HG02610 (cell line): Measurements from ENCODE around the gene SLC2A2.
A peak's percentile ranks its signal among the peaks of the same experiment; 100 is the strongest.
"Not testable (repeated sequence)": the region's sequence is repeated elsewhere in the genome, so short reads cannot be mapped to it uniquely, and the experiment has no call there.

ENCODE experiments used
- ATAC-seq: cut with Tn5 transposase; IDR thresholded peaks from one replicate; pipeline ENCODE4 v1.9.1; 2021; ENCODE audit warnings: mild to moderate bottlenecking, moderate library complexity; ENCODE audit not compliant: unreplicated experiment

The SLC2A2 gene

GRCh38 chr3:170989100-170989648, 37.3 kb downstream of the SLC2A2 start:
- ATAC-seq, result no peak

GRCh38 chr3:170988378-170988777, 38.1 kb downstream of the SLC2A2 start:
- no peak for ATAC-seq

- no peak for ATAC-seq
Observed at GRCh38 chr3:170985304-170985703, 41.2 kb downstream of the SLC2A2 start.

GRCh38 chr3:170982733-170983132, 43.8 kb downstream of the SLC2A2 start:
- peak; percentile 77 for ATAC-seq

GRCh38 chr3:170980399-170980798, 46.1 kb downstream of the SLC2A2 start:
- ATAC-seq, result no peak

GRCh38 chr3:170977949-170978745, 48.4 kb downstream of the SLC2A2 start:
- ATAC-seq, result no peak

- ATAC-seq, result no peak
Observed at GRCh38 chr3:170976190-170976519, 50.4 kb downstream of the SLC2A2 start.

GRCh38 chr3:170975283-170976189, 51.0 kb downstream of the SLC2A2 start:
- ATAC-seq, result no peak

GRCh38 chr3:170974872-170975271, 51.6 kb downstream of the SLC2A2 start:
- no peak for ATAC-seq

- ATAC-seq, result not testable (repeated sequence)
Observed at GRCh38 chr3:170972917-170973316, 53.6 kb downstream of the SLC2A2 start.

GRCh38 chr3:170967126-170967525, 59.4 kb downstream of the SLC2A2 start:
- no peak for ATAC-seq

GRCh38 chr3:170966495-170966894, 60.0 kb downstream of the SLC2A2 start:
- ATAC-seq, result no peak

- ATAC-seq, result no peak
Observed at GRCh38 chr3:170962411-170962810, 64.1 kb downstream of the SLC2A2 start.

GRCh38 chr3:170961616-170962400, 64.7 kb downstream of the SLC2A2 start:
- no peak for ATAC-seq

- no peak for ATAC-seq
Observed at GRCh38 chr3:170959457-170959856, 67.1 kb downstream of the SLC2A2 start.

GRCh38 chr3:170956647-170957046, 69.9 kb downstream of the SLC2A2 start:
- no peak for ATAC-seq

- no peak for ATAC-seq
Observed at GRCh38 chr3:170953736-170954135, 72.8 kb downstream of the SLC2A2 start.

GRCh38 chr3:170953229-170953628, 73.3 kb downstream of the SLC2A2 start:
- no peak for ATAC-seq

- no peak for ATAC-seq
Observed at GRCh38 chr3:170949211-170949610, 77.3 kb downstream of the SLC2A2 start.

- ATAC-seq, result no peak
Observed at GRCh38 chr3:170947018-170947769, 79.3 kb downstream of the SLC2A2 start.
